GM21825 (cell line): Measurements from ENCODE around the gene KIF16B.
"Not testable (repeated sequence)": the region's sequence is repeated elsewhere in the genome, so short reads cannot be mapped to it uniquely, and the experiment has no call there.

Source experiments
- ATAC-seq: cut with Tn5 transposase; IDR thresholded peaks from one replicate; pipeline ENCODE4 v1.9.1; 2021; ENCODE audit warnings: mild to moderate bottlenecking, moderate library complexity; ENCODE audit not compliant: unreplicated experiment

The KIF16B gene

GRCh38 chr20:16526433-16527380, 46.5 kb downstream of the KIF16B start:
- no peak for ATAC-seq

GRCh38 chr20:16522651-16523050, 50.6 kb downstream of the KIF16B start:
- not testable (repeated sequence) for ATAC-seq

GRCh38 chr20:16520154-16520553, 53.1 kb downstream of the KIF16B start:
- ATAC-seq, result no peak

- ATAC-seq, result not testable (repeated sequence)
These were observed 53.6 kb downstream of the KIF16B start for GRCh38 chr20:16519673-16520072.

- no peak for ATAC-seq
These were observed 54.5 kb downstream of the KIF16B start for GRCh38 chr20:16518784-16519084.

- ATAC-seq, result no peak
These were observed 55.1 kb downstream of the KIF16B start for GRCh38 chr20:16517946-16518783.

GRCh38 chr20:16516794-16517193, 56.5 kb downstream of the KIF16B start:
- no peak for ATAC-seq

GRCh38 chr20:16515046-16515445, 58.2 kb downstream of the KIF16B start:
- no peak for ATAC-seq

GRCh38 chr20:16514140-16514539, 59.1 kb downstream of the KIF16B start:
- ATAC-seq, result no peak

- ATAC-seq, result no peak
These were observed 67.4 kb downstream of the KIF16B start for GRCh38 chr20:16505894-16506293.

- no peak for ATAC-seq
These were observed 71.9 kb downstream of the KIF16B start for GRCh38 chr20:16501301-16501700.

GRCh38 chr20:16500197-16500596, 73.1 kb downstream of the KIF16B start:
- no peak for ATAC-seq

- no peak for ATAC-seq
These were observed 74.6 kb downstream of the KIF16B start for GRCh38 chr20:16498526-16499253.

GRCh38 chr20:16497896-16498295, 75.4 kb downstream of the KIF16B start:
- no peak for ATAC-seq

GRCh38 chr20:16493486-16493885, 79.8 kb downstream of the KIF16B start:
- no peak for ATAC-seq

- ATAC-seq, result no peak
These were observed 81.8 kb downstream of the KIF16B start for GRCh38 chr20:16491294-16491905.

- no peak for ATAC-seq
These were observed 82.6 kb downstream of the KIF16B start for GRCh38 chr20:16490696-16491095.

- no peak for ATAC-seq
These were observed 84.6 kb downstream of the KIF16B start for GRCh38 chr20:16488616-16489015.

GRCh38 chr20:16488086-16488485, 85.2 kb downstream of the KIF16B start:
- ATAC-seq, result no peak

GRCh38 chr20:16486532-16486931, 86.7 kb downstream of the KIF16B start:
- no peak for ATAC-seq

GRCh38 chr20:16485401-16485800, 87.8 kb downstream of the KIF16B start:
- no peak for ATAC-seq
